GM21515 (cell line): ENCODE measurements around the gene CCSER1.
"Not testable (repeated sequence)": the region's sequence is repeated elsewhere in the genome, so short reads cannot be mapped to it uniquely, and the experiment has no call there.

Source experiments
- ATAC-seq: cut with Tn5 transposase; IDR thresholded peaks from one replicate; pipeline ENCODE4 v1.9.1; 2021; ENCODE audit not compliant: unreplicated experiment

The CCSER1 gene

GRCh38 chr4:91243132-91243531, 1115.9 kb downstream of the CCSER1 start:
- ATAC-seq = no peak

GRCh38 chr4:91256043-91256442, 1128.8 kb downstream of the CCSER1 start:
- ATAC-seq = no peak

GRCh38 chr4:91256751-91257150, 1129.6 kb downstream of the CCSER1 start:
- ATAC-seq = no peak

- ATAC-seq = no peak
Observed at GRCh38 chr4:91257721-91258120, 1130.5 kb downstream of the CCSER1 start.

GRCh38 chr4:91258326-91258725, 1131.1 kb downstream of the CCSER1 start:
- no peak for ATAC-seq

- no peak for ATAC-seq
Observed at GRCh38 chr4:91267543-91267942, 1140.3 kb downstream of the CCSER1 start.

GRCh38 chr4:91268481-91268880, 1141.3 kb downstream of the CCSER1 start:
- ATAC-seq = not testable (repeated sequence)

GRCh38 chr4:91268913-91269312, 1141.7 kb downstream of the CCSER1 start:
- no peak for ATAC-seq

- no peak for ATAC-seq
Observed at GRCh38 chr4:91279899-91280298, 1152.7 kb downstream of the CCSER1 start.

GRCh38 chr4:91280551-91281290, 1153.5 kb downstream of the CCSER1 start:
- ATAC-seq = no peak

- no peak for ATAC-seq
Observed at GRCh38 chr4:91282217-91282616, 1155.0 kb downstream of the CCSER1 start.

- no peak for ATAC-seq
Observed at GRCh38 chr4:91283726-91284230, 1156.6 kb downstream of the CCSER1 start.

- ATAC-seq = no peak
Observed at GRCh38 chr4:91284480-91284879, 1157.3 kb downstream of the CCSER1 start.

GRCh38 chr4:91285487-91285886, 1158.3 kb downstream of the CCSER1 start:
- ATAC-seq = no peak

- ATAC-seq = no peak
Observed at GRCh38 chr4:91288702-91289311, 1161.6 kb downstream of the CCSER1 start.

GRCh38 chr4:91298156-91298700, 1171.0 kb downstream of the CCSER1 start:
- no peak for ATAC-seq

- no peak for ATAC-seq
Observed at GRCh38 chr4:91298824-91299223, 1171.6 kb downstream of the CCSER1 start.

- no peak for ATAC-seq
Observed at GRCh38 chr4:91302120-91302519, 1174.9 kb downstream of the CCSER1 start.

GRCh38 chr4:91304292-91304691, 1177.1 kb downstream of the CCSER1 start:
- no peak for ATAC-seq

- no peak for ATAC-seq
Observed at GRCh38 chr4:91317434-91317833, 1190.2 kb downstream of the CCSER1 start.

GRCh38 chr4:91319556-91320268, 1192.5 kb downstream of the CCSER1 start:
- no peak for ATAC-seq

- ATAC-seq = no peak
Observed at GRCh38 chr4:91322961-91323360, 1195.8 kb downstream of the CCSER1 start.
